HG03064 (cell line): ENCODE results near the gene TMPRSS15.

Experiments used
- ATAC-seq: cut with Tn5 transposase; IDR thresholded peaks from one replicate; pipeline ENCODE4 v1.9.1; 2021; ENCODE audit warnings: low read depth; ENCODE audit not compliant: unreplicated experiment

Gene TMPRSS15

GRCh38 chr21:18350216-18350615 lies 53.4 kb downstream of the TMPRSS15 start:
- no peak for ATAC-seq

- no peak for ATAC-seq
Observed at GRCh38 chr21:18349468-18349867, 54.1 kb downstream of the TMPRSS15 start.

GRCh38 chr21:18340387-18340942 lies 63.1 kb downstream of the TMPRSS15 start:
- ATAC-seq: no peak

- ATAC-seq: no peak
Observed at GRCh38 chr21:18335651-18336236, 67.8 kb downstream of the TMPRSS15 start.

GRCh38 chr21:18334066-18334465 lies 69.5 kb downstream of the TMPRSS15 start:
- ATAC-seq: no peak

GRCh38 chr21:18318156-18318555 lies 85.4 kb downstream of the TMPRSS15 start:
- ATAC-seq: no peak

- ATAC-seq: no peak
Observed at GRCh38 chr21:18298228-18298627, 105.4 kb downstream of the TMPRSS15 start.

GRCh38 chr21:18294100-18294499 lies 109.5 kb downstream of the TMPRSS15 start:
- ATAC-seq: no peak

GRCh38 chr21:18289876-18290275 lies 113.7 kb downstream of the TMPRSS15 start:
- ATAC-seq: no peak

- ATAC-seq: no peak
Observed at GRCh38 chr21:18285379-18285778, 118.2 kb downstream of the TMPRSS15 start.

- ATAC-seq: no peak
Observed at GRCh38 chr21:18275781-18276180, 127.8 kb downstream of the TMPRSS15 start.

- ATAC-seq: no peak
Observed at GRCh38 chr21:18274370-18274769, 129.2 kb downstream of the TMPRSS15 start.

GRCh38 chr21:18273400-18273799 lies 130.2 kb downstream of the TMPRSS15 start:
- no peak for ATAC-seq

GRCh38 chr21:18269856-18270255 lies 133.7 kb downstream of the TMPRSS15 start:
- ATAC-seq: no peak

GRCh38 chr21:18268906-18269305 lies 134.7 kb downstream of the TMPRSS15 start:
- no peak for ATAC-seq

GRCh38 chr21:18267496-18267895 lies 136.1 kb downstream of the TMPRSS15 start:
- ATAC-seq: no peak

GRCh38 chr21:18265944-18266343 lies 137.6 kb downstream of the TMPRSS15 start:
- ATAC-seq: no peak

- no peak for ATAC-seq
Observed at GRCh38 chr21:18253799-18254198, 149.8 kb downstream of the TMPRSS15 start.

GRCh38 chr21:18253221-18253620 lies 150.4 kb downstream of the TMPRSS15 start:
- ATAC-seq: no peak

- no peak for ATAC-seq
Observed at GRCh38 chr21:18252680-18253079, 150.9 kb downstream of the TMPRSS15 start.

- ATAC-seq: no peak
Observed at GRCh38 chr21:18252256-18252655, 151.3 kb downstream of the TMPRSS15 start.

- no peak for ATAC-seq
Observed at GRCh38 chr21:18251065-18251464, 152.5 kb downstream of the TMPRSS15 start.

- ATAC-seq: no peak
Observed at GRCh38 chr21:18249672-18250071, 153.9 kb downstream of the TMPRSS15 start.
